Muscle layer of colon (tissue), 2 donors: ENCODE measurements around the gene ISLR2.
"Not testable (repeated sequence)": the region's sequence is repeated elsewhere in the genome, so short reads cannot be mapped to it uniquely, and the experiment has no call there.

Source experiments
- H3K27ac ChIP-seq: one replicate; pipeline ENCODE4 v1.7.0; 2013; ENCODE audit warnings: low read depth, mild to moderate bottlenecking, low read length, moderate library complexity
- H3K27me3 ChIP-seq, 2 donors: one replicate each; pipeline ENCODE4 v1.7.0; 2013; ENCODE audit warnings: low read length in 2 of 2, mild to moderate bottlenecking in 2 of 2; ENCODE audit not compliant: insufficient read depth in 2 of 2, control insufficient read depth in 1 of 2
- H3K36me3 ChIP-seq: one replicate; pipeline ENCODE4 v1.7.0; 2013; ENCODE audit warnings: mild to moderate bottlenecking, low read length; ENCODE audit not compliant: insufficient read depth
- H3K4me1 ChIP-seq: one replicate; pipeline ENCODE4 v1.7.0; 2013; ENCODE audit warnings: mild to moderate bottlenecking, low read length; ENCODE audit not compliant: insufficient read depth
- H3K4me3 ChIP-seq, 2 donors: one replicate each; pipeline ENCODE4 v1.7.0; 2013; ENCODE audit warnings: low read length in 2 of 2, low read depth in 1 of 2, mild to moderate bottlenecking in 1 of 2, moderate library complexity in 1 of 2
- H3K9ac ChIP-seq: one replicate; pipeline ENCODE4 v1.7.0; 2013; ENCODE audit warnings: low read length
- H3K9me3 ChIP-seq: one replicate; pipeline ENCODE4 v1.7.0; 2013; ENCODE audit warnings: mild to moderate bottlenecking, low read length
- donor health status: abdominal sarcoma.
- donor health status: Adenocarcinoma of cecum.

ISLR2 gene

GRCh38 chr15:74160390-74160789 is 30.0 kb downstream of the ISLR2 start:
- H3K4me3 ChIP-seq, H3K27ac ChIP-seq, H3K36me3 ChIP-seq, H3K9me3 ChIP-seq, H3K9ac ChIP-seq, H3K27me3 ChIP-seq: not testable (repeated sequence)
- H3K4me1 ChIP-seq = peaks cover 21% of the 10 kb centered on the region

- not testable (repeated sequence) for H3K4me3 ChIP-seq, H3K36me3 ChIP-seq, H3K27ac ChIP-seq, H3K9ac ChIP-seq, H3K4me1 ChIP-seq, H3K27me3 ChIP-seq, H3K9me3 ChIP-seq
Observed at GRCh38 chr15:74162195-74162536, 31.8 kb downstream of the ISLR2 start.

GRCh38 chr15:74165461-74165860 is 35.1 kb downstream of the ISLR2 start:
- Histone ChIP-seq H3K9ac (no peak overlapping the region), H3K36me3 (no peaks in the 10 kb centered on the region), H3K4me1 (peaks cover 8% of the 10 kb centered on the region), H3K27me3 (no peaks in the 10 kb centered on the region), H3K4me3 (no peak overlapping the region), H3K27ac (no peak overlapping the region), H3K9me3 (no peaks in the 10 kb centered on the region)

GRCh38 chr15:74167891-74168331 is 37.5 kb downstream of the ISLR2 start:
- Histone ChIP-seq H3K27ac (no peak overlapping the region), H3K27me3 (no peaks in the 10 kb centered on the region), H3K9ac (no peak overlapping the region), H3K4me3 (no peak overlapping the region), H3K9me3 (no peaks in the 10 kb centered on the region), H3K4me1 (peaks cover 18% of the 10 kb centered on the region), H3K36me3 (no peaks in the 10 kb centered on the region)

GRCh38 chr15:74168711-74169126 is 38.3 kb downstream of the ISLR2 start:
- H3K27ac ChIP-seq = no peak overlapping the region
- H3K4me3 ChIP-seq = no peak overlapping the region
- H3K36me3 ChIP-seq = no peaks in the 10 kb centered on the region
- H3K4me1 ChIP-seq = peaks cover 25% of the 10 kb centered on the region
- H3K27me3 ChIP-seq = no peaks in the 10 kb centered on the region
- no peak overlapping the region for H3K9ac ChIP-seq
- H3K9me3 ChIP-seq = no peaks in the 10 kb centered on the region

- H3K9me3 ChIP-seq = no peaks in the 10 kb centered on the region
- no peak overlapping the region for H3K4me3 ChIP-seq
- H3K4me1 ChIP-seq = peaks cover 31% of the 10 kb centered on the region
- H3K27ac ChIP-seq = no peak overlapping the region
- H3K9ac ChIP-seq = no peak overlapping the region
- H3K36me3 ChIP-seq = no peaks in the 10 kb centered on the region
- H3K27me3 ChIP-seq = no peaks in the 10 kb centered on the region
Observed at GRCh38 chr15:74170071-74170844, 39.9 kb downstream of the ISLR2 start.

- Histone ChIP-seq H3K9ac (no peak overlapping the region), H3K4me1 (peaks cover 36% of the 10 kb centered on the region), H3K36me3 (no peaks in the 10 kb centered on the region), H3K27ac (no peak overlapping the region), H3K27me3 (no peaks in the 10 kb centered on the region), H3K4me3 (no peak overlapping the region), H3K9me3 (no peaks in the 10 kb centered on the region)
Observed at GRCh38 chr15:74170875-74171578, 40.6 kb downstream of the ISLR2 start.

- Histone ChIP-seq H3K4me1 (peaks cover 42% of the 10 kb centered on the region), H3K27ac (peak overlapping the region; percentile 48), H3K4me3 (no peak overlapping the region), H3K36me3 (no peaks in the 10 kb centered on the region), H3K9ac (no peak overlapping the region), H3K27me3 (no peaks in the 10 kb centered on the region), H3K9me3 (no peaks in the 10 kb centered on the region)
Observed at GRCh38 chr15:74171965-74172541, 41.7 kb downstream of the ISLR2 start.

- peaks cover 42% of the 10 kb centered on the region for H3K4me1 ChIP-seq
- H3K36me3 ChIP-seq = no peaks in the 10 kb centered on the region
- no peaks in the 10 kb centered on the region for H3K27me3 ChIP-seq
- H3K4me3 ChIP-seq = peak overlapping the region in 1 of 2 donors; percentile 62
- no peaks in the 10 kb centered on the region for H3K9me3 ChIP-seq
- no peak overlapping the region for H3K9ac ChIP-seq
- H3K27ac ChIP-seq = peak overlapping the region; percentile 48
Observed at GRCh38 chr15:74172701-74173379, 42.5 kb downstream of the ISLR2 start.

GRCh38 chr15:74173380-74174218 is 43.2 kb downstream of the ISLR2 start, which contains the start of gene ISLR:
Gene ISLR (plus strand): TSS chr15:74173710. CDS start chr15:74174859, 1,149 bp downstream.
- peaks cover 44% of the 10 kb centered on the region for H3K4me1 ChIP-seq
- no peaks in the 10 kb centered on the region for H3K36me3 ChIP-seq
- H3K9ac ChIP-seq = no peak within 1 kb of the TSS
- no peaks in the 10 kb centered on the region for H3K9me3 ChIP-seq
- peak within 1 kb of the TSS; percentile 8 to 62 for H3K4me3 ChIP-seq
- H3K27ac ChIP-seq = peak within 1 kb of the TSS; percentile 64
- no peaks in the 10 kb centered on the region for H3K27me3 ChIP-seq
